Neural progenitor cell (in vitro differentiated cells): ENCODE results near the gene AKAP5.

Source experiments
- EZH2 ChIP-seq: fragments of 200-600 bp; sonication (generic); IDR thresholded peaks from 2 replicates; pipeline ENCODE4 v1.6.1; 2017; ENCODE audit warnings: antibody characterized with exemption, mild to moderate bottlenecking, moderate library complexity
- EZH2phosphoT487 ChIP-seq: fragments of 200-600 bp; sonication (generic); IDR thresholded peaks from 2 replicates; pipeline ENCODE4 v1.6.1; 2017; ENCODE audit warnings: antibody characterized with exemption
- TF ChIP-seq, protein P1 (sequence below): fragments of 200-600 bp; sonication (generic); IDR thresholded peaks from 2 replicates; pipeline ENCODE4 v1.5.1; 2017; ENCODE audit warnings: antibody characterized with exemption, mild to moderate bottlenecking

DNA sequence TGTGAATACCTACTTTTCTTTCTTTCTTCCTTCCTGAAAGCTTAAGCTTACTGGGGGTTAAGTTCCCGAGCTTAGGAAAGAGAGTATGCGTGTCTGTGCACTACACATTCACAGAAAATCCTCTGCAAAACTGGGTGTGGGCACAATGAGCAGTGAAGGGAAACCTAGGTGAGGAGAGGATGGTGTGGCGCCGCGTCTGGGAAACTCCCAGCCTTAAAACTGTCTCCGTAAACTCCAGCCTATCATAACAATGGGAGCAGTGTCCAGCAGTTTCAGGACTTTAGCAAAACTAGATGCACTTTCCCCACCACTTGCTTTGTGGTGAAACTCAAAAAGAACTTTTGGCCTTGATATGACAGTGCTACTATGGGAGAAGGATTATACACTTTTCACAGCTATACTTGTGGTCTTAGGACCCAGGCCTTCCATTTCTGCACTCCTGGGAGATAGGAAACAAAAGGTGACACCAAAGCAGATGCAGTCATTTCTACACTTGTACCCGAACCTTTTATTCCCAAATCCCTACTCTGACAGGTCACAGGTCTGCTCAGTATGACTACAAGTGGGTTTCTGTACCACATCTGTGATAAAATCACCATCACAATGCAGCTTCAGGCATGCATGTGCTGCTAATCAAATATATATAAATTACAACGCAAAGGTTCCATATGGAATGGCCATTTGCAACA is 10.4 kb downstream of the AKAP5 start:
- TF ChIP-seq, protein P1, sequence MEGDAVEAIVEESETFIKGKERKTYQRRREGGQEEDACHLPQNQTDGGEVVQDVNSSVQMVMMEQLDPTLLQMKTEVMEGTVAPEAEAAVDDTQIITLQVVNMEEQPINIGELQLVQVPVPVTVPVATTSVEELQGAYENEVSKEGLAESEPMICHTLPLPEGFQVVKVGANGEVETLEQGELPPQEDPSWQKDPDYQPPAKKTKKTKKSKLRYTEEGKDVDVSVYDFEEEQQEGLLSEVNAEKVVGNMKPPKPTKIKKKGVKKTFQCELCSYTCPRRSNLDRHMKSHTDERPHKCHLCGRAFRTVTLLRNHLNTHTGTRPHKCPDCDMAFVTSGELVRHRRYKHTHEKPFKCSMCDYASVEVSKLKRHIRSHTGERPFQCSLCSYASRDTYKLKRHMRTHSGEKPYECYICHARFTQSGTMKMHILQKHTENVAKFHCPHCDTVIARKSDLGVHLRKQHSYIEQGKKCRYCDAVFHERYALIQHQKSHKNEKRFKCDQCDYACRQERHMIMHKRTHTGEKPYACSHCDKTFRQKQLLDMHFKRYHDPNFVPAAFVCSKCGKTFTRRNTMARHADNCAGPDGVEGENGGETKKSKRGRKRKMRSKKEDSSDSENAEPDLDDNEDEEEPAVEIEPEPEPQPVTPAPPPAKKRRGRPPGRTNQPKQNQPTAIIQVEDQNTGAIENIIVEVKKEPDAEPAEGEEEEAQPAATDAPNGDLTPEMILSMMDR: no peak
- TF ChIP-seq EZH2phosphoT487 (no peak), EZH2 (no peak)
